K562 (cell line): ENCODE results near the gene GRHPR. TPM values are rescaled to one million over a fixed set of nuclear protein-coding genes. Genes with fewer than 3 reads are reported as not detected.

Experiments
- ASH1L ChIP-seq: fragments of 450-650 bp; IDR thresholded peaks from 2 replicates; pipeline ENCODE4 v1.6.1; 2018; ENCODE audit warnings: borderline replicate concordance, mild to moderate bottlenecking, low read depth; ENCODE audit not compliant: partially characterized antibody
- CXXC5 ChIP-seq: fragments of 250-450 bp; sonication (Bioruptor Pico); IDR thresholded peaks from 2 replicates; pipeline ENCODE4 v1.8.0; 2022; ENCODE audit warnings: inconsistent platforms, mild to moderate bottlenecking, moderate library complexity
- DIDO1 ChIP-seq: fragments of 450-650 bp; IDR thresholded peaks from 2 replicates; pipeline ENCODE4 v1.6.1; 2016; ENCODE audit warnings: low read depth, missing biosample characterization, missing genetic modification characterization
- ELF4 ChIP-seq: fragments of 450-650 bp; formaldehyde crosslinking; IDR thresholded peaks from 2 replicates; pipeline ENCODE4 v1.4.0; 2022; ENCODE audit warnings: missing genetic modification characterization
- ETV1 ChIP-seq: fragments of 450-650 bp; conservative IDR thresholded peaks from 2 replicates; pipeline ENCODE4 v1.6.1; 2016; ENCODE audit warnings: missing genetic modification characterization, control low read depth, low read depth, missing compliant biosample characterization
- FOSL1 ChIP-seq: fragments of 200-800 bp; sonication (Bioruptor generic); conservative IDR thresholded peaks from 2 replicates; pipeline ENCODE4 v1.6.1; 2016; ENCODE audit warnings: missing genetic modification characterization, missing compliant biosample characterization
- MEIS2 ChIP-seq: fragments of 450-650 bp; IDR thresholded peaks from 2 replicates; pipeline ENCODE4 v1.6.1; 2014; ENCODE audit warnings: mild to moderate bottlenecking; ENCODE audit not compliant: partially characterized antibody
- NCOA2 ChIP-seq, 2 experiments: fragments of 450-650 bp; IDR thresholded peaks; 2 replicates each; pipeline ENCODE4 v1.6.1; 2018; ENCODE audit warnings: mild to moderate bottlenecking in 2 of 2, moderate library complexity in 1 of 2; ENCODE audit not compliant: partially characterized antibody in 2 of 2
- NRF1 ChIP-seq, 2 experiments: fragments of 450-650 bp; IDR thresholded peaks in 1 of 2; conservative IDR thresholded peaks in 1 of 2; 2 replicates each; pipeline ENCODE4 v1.6.1; 2014; ENCODE audit warnings: mild to moderate bottlenecking in 2 of 2
- SRSF3 ChIP-seq: fragments of 200-400 bp; formaldehyde crosslinking; IDR thresholded peaks from 2 replicates; pipeline ENCODE4 v1.6.1; 2016; ENCODE audit warnings: mild to moderate bottlenecking, low read length, moderate library complexity; ENCODE audit not compliant: insufficient read depth
- U2AF1 ChIP-seq: fragments of 200-400 bp; formaldehyde crosslinking; optimal IDR thresholded peaks from 2 replicates; pipeline ENCODE3; 2017; ENCODE audit warnings: mild to moderate bottlenecking, low read depth, low read length, moderate library complexity
- ZNF146 ChIP-seq: IDR thresholded peaks from one replicate; pipeline ENCODE4 v1.6.1; 2018; ENCODE audit warnings: missing compliant biosample characterization; ENCODE audit not compliant: unreplicated experiment
- ZNF282 ChIP-seq: sonication (generic); formaldehyde crosslinking; IDR thresholded peaks from 2 replicates; pipeline ENCODE4 v1.8.1; 2023; ENCODE audit warnings: missing genetic modification reagents
- ZNF316 ChIP-seq: fragments of 450-650 bp; IDR thresholded peaks from 2 replicates; pipeline ENCODE4 v1.6.1; 2016
- ZNF780A ChIP-seq: fragments of 250-450 bp; sonication (Bioruptor Pico); IDR thresholded peaks from 2 replicates; pipeline ENCODE4 v1.5.0; 2021; ENCODE audit warnings: mild to moderate bottlenecking
- polyA plus RNA-seq, 8 experiments: library from polyadenylated mRNA; depleted of rRNA in 4 of 8; stranded (reverse) in 5 of 8; unstranded in 3 of 8; fragments of >200 nt; fragmentation: Nextera tagmentation in 2 of 8; fragmentation: Illumina TruSeq in 1 of 8; extraction: Ambion mirVana in 2 of 8; extraction: Trizol in 1 of 8; gene quantifications; 2 replicates each; pipeline versions ENCODE4 v1.2.1 to v1.2.3, GENCODE V29; 2011 to 2014; ENCODE audit warnings: inconsistent platforms in 1 of 8, missing spikeins in 1 of 8
- total RNA-seq, 7 experiments: library from RNA; depleted of rRNA in 6 of 7; stranded (reverse); fragments of >200 nt in 6 of 7; fragmentation: Illumina TruSeq in 2 of 7; extraction: Trizol in 2 of 7; gene quantifications; 2 replicates each; pipeline versions ENCODE4 v1.2.1 to v1.2.3, GENCODE V29; 2011 to 2021; ENCODE audit warnings: low replicate concordance in 1 of 7
- TF ChIP-seq, protein P1 (sequence below): sonication (generic); formaldehyde crosslinking; IDR thresholded peaks from 2 replicates; pipeline ENCODE4 v1.8.1; 2023; ENCODE audit warnings: mild to moderate bottlenecking, missing genetic modification reagents, moderate library complexity
- TF ChIP-seq, protein P2 (sequence below): fragments of 450-650 bp; IDR thresholded peaks from 2 replicates; pipeline ENCODE4 v1.6.1; 2018; ENCODE audit not compliant: partially characterized antibody
- TF ChIP-seq, protein P3 (sequence below): sonication (generic); formaldehyde crosslinking; IDR thresholded peaks from 2 replicates; pipeline ENCODE4 v1.8.0; 2022; ENCODE audit warnings: missing genetic modification reagents, mild to moderate bottlenecking, borderline replicate concordance
- TF ChIP-seq, protein P4 (sequence below): fragments of 450-650 bp; IDR thresholded peaks from 2 replicates; pipeline ENCODE4 v1.6.1; 2016; ENCODE audit warnings: antibody characterized with exemption

The GRHPR gene
- total and polyA plus RNA-seq, 9 of the 15 experiments (the other 6 are each of a cell fraction or from before 2014, with no cell fraction given) = 38.9 to 144 (median 120) TPM

DNA sequence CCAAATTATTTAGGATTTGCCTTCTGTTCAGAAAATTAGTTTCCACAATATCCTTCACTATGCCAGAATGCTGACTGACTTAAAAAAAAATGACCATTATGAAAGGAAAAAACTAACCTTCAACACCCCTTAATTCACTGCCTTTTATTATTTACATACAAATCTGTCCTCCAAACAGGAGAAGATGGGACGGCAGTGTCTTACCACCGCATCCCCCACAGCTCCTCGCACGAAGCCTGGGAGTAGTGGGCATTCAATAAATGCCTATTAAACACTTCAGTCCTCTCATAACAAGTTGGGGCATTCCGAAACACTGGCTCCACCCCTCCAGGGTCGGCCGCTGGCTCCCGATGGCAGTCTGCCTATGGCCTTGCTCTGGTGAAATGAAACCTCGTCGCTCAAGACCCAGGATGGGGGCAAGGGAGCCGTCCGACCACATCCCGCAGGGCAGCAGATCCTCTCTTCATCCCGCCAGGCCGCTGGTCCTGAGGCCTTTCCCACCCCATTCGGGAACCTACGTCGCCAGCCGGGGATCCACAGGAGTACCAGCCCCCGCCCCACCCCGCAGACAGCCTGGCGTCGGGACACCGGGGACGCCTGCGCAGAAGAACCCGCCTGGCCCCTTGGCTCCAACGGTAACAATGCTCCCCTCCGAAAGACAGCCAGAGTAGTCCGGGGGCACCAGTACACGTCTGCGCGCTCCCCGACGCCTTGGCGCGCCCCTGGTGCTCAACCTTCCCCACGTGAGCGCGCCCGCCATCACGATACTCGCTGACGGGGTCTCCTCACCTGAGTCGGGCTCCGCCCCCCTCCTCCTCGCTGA, 42.1 kb downstream of the GRHPR start (continued):
- TF ChIP-seq, protein P1, sequence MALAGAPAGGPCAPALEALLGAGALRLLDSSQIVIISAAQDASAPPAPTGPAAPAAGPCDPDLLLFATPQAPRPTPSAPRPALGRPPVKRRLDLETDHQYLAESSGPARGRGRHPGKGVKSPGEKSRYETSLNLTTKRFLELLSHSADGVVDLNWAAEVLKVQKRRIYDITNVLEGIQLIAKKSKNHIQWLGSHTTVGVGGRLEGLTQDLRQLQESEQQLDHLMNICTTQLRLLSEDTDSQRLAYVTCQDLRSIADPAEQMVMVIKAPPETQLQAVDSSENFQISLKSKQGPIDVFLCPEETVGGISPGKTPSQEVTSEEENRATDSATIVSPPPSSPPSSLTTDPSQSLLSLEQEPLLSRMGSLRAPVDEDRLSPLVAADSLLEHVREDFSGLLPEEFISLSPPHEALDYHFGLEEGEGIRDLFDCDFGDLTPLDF (CRISPR knock-in tag) = peak; percentile 80; the same call in 1 of the 2 replicates
- TF ChIP-seq ELF4 (CRISPR knock-in tag) = no peak
- no peak for TF ChIP-seq NCOA2 (IDR thresholded peaks at IDR 0.05; ENCODE audit: partially characterized antibody in 2 of 2)
- TF ChIP-seq ASH1L = no peak
- peak; percentile 63 for TF ChIP-seq ZNF316
- TF ChIP-seq U2AF1 = no peak
- peak; percentile 92 to 94 for TF ChIP-seq NRF1 (conservative IDR thresholded peaks at IDR 0.05 in 1 of 2, IDR thresholded peaks at IDR 0.05 in 1 of 2)
- TF ChIP-seq, protein P2, sequence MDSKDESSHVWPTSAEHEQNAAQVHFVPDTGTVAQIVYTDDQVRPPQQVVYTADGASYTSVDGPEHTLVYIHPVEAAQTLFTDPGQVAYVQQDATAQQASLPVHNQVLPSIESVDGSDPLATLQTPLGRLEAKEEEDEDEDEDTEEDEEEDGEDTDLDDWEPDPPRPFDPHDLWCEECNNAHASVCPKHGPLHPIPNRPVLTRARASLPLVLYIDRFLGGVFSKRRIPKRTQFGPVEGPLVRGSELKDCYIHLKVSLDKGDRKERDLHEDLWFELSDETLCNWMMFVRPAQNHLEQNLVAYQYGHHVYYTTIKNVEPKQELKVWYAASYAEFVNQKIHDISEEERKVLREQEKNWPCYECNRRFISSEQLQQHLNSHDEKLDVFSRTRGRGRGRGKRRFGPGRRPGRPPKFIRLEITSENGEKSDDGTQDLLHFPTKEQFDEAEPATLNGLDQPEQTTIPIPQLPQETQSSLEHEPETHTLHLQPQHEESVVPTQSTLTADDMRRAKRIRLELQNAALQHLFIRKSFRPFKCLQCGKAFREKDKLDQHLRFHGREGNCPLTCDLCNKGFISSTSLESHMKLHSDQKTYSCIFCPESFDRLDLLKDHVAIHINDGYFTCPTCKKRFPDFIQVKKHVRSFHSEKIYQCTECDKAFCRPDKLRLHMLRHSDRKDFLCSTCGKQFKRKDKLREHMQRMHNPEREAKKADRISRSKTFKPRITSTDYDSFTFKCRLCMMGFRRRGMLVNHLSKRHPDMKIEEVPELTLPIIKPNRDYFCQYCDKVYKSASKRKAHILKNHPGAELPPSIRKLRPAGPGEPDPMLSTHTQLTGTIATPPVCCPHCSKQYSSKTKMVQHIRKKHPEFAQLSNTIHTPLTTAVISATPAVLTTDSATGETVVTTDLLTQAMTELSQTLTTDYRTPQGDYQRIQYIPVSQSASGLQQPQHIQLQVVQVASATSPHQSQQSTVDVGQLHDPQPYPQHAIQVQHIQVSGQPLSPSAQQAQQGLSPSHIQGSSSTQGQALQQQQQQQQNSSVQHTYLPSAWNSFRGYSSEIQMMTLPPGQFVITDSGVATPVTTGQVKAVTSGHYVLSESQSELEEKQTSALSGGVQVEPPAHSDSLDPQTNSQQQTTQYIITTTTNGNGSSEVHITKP = no peak
- no peak for TF ChIP-seq ZNF282 (CRISPR knock-in tag)
- TF ChIP-seq SRSF3 = 0 out of 2 replicates have a peak, but pooled peaks have one; percentile 63
- 0 out of 2 replicates have a peak, but pooled peaks have one; percentile 13 for TF ChIP-seq CXXC5 (CRISPR knock-in tag)
- TF ChIP-seq MEIS2 = peak; percentile 48
- 0 out of 2 replicates have a peak, but pooled peaks have one; percentile 5 for TF ChIP-seq ETV1 (tag)
- no peak for TF ChIP-seq FOSL1 (tag)
- TF ChIP-seq DIDO1 (tag) = no peak
- TF ChIP-seq ZNF780A (CRISPR knock-in tag) = peak; percentile 22; the same call in 1 of the 2 replicates
- TF ChIP-seq, protein P3, sequence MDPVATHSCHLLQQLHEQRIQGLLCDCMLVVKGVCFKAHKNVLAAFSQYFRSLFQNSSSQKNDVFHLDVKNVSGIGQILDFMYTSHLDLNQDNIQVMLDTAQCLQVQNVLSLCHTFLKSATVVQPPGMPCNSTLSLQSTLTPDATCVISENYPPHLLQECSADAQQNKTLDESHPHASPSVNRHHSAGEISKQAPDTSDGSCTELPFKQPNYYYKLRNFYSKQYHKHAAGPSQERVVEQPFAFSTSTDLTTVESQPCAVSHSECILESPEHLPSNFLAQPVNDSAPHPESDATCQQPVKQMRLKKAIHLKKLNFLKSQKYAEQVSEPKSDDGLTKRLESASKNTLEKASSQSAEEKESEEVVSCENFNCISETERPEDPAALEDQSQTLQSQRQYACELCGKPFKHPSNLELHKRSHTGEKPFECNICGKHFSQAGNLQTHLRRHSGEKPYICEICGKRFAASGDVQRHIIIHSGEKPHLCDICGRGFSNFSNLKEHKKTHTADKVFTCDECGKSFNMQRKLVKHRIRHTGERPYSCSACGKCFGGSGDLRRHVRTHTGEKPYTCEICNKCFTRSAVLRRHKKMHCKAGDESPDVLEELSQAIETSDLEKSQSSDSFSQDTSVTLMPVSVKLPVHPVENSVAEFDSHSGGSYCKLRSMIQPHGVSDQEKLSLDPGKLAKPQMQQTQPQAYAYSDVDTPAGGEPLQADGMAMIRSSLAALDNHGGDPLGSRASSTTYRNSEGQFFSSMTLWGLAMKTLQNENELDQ (CRISPR knock-in tag) = no peak
- TF ChIP-seq ZNF146 = no peak
- TF ChIP-seq, protein P4, sequence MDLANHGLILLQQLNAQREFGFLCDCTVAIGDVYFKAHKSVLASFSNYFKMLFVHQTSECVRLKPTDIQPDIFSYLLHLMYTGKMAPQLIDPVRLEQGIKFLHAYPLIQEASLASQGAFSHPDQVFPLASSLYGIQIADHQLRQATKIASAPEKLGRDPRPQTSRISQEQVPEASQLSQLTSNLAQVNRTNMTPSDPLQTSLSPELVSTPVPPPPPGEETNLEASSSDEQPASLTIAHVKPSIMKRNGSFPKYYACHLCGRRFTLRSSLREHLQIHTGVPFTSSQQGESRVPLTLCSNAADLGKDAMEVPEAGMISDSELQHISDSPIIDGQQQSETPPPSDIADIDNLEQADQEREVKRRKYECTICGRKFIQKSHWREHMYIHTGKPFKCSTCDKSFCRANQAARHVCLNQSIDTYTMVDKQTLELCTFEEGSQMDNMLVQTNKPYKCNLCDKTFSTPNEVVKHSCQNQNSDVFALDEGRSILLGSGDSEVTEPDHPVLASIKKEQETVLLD = peak; percentile 73
